Right cardiac atrium (tissue), 5 donors: ENCODE measurements around the gene TTC7B. TPM values are rescaled to one million over a fixed set of nuclear protein-coding genes. Genes with fewer than 3 reads are reported as not detected.
A peak's percentile ranks its signal among the peaks of the same experiment; 100 is the strongest.

ENCODE experiments used
- ATAC-seq, 2 donors: fragments of 200-7000 bp; cut with Tn5 transposase; one replicate each; pipeline versions ENCODE4 v1.8.0 to v1.9.1; 2020; ENCODE audit warnings: moderate library complexity in 2 of 2, mild to moderate bottlenecking in 1 of 2
- DNase-seq, 3 donors: peaks; one replicate each; pipeline ENCODE4 v3.0.0-alpha.2; 2020
- H3K27ac ChIP-seq: one replicate; pipeline ENCODE4 v1.5.1; 2013; ENCODE audit warnings: mild to moderate bottlenecking, low read length, control low read depth, moderate library complexity
- H3K27me3 ChIP-seq: one replicate; pipeline ENCODE4 v1.6.1; 2013; ENCODE audit not compliant: control insufficient read depth, insufficient read depth
- H3K4me1 ChIP-seq: one replicate; pipeline ENCODE4 v1.6.1; 2013; ENCODE audit warnings: low read length; ENCODE audit not compliant: control insufficient read depth, insufficient read depth
- H3K4me3 ChIP-seq: one replicate; pipeline ENCODE4 v1.5.1; 2013; ENCODE audit warnings: low read length, control low read depth
- H3K9me3 ChIP-seq: one replicate; pipeline ENCODE4 v1.6.1; 2013; ENCODE audit warnings: low read length; ENCODE audit not compliant: control insufficient read depth
- WGBS: extraction: QIAGEN DNeasy Blood & Tissue Kit; methylation state at CpG from one replicate; pipeline ENCODE4 v1.1.7; 2013; 5-methylcytosine and 5-hydroxymethylcytosine counted together
- intact Hi-C, 4 donors: fragments of 100-400 bp; cut with DNase I; formaldehyde crosslinking; loops; one replicate each; pipeline versions ENCODE4 v1.11.0 to v1.14.0; 2022 to 2023
- polyA plus RNA-seq: library from polyadenylated mRNA; stranded (reverse); fragments of 200-250 nt; gene quantifications from one replicate; pipeline ENCODE4 v1.2.3, GENCODE V29; 2013
- total RNA-seq, 4 donors: library from RNA; stranded (reverse); fragmentation: NEBNext Ultra II Directional; extraction: Animal tissue kit (Norgen Biotek cat#: 25700); gene quantifications; one replicate each; pipeline ENCODE4 v1.2.1, GENCODE V29; 2021
- donor health status: healthy with polysubstance abuse.
- donor health status: DM: no; HTN: yes; CAD: no.
- donor health status: DM: no; HTN: no; CAD: no.
- donor health status: DM: no; HTN: yes; CAD: no; lungs with severe emphysema.
- donor health status: DM: yes; HTN: yes; CAD: no.

TTC7B gene
- total and polyA plus RNA-seq, 5 donors: 38.1 to 88.7 (median 82.8) TPM

GRCh38 chr14:90566481-90566880 lies 249.7 kb downstream of the TTC7B start:
- no peak overlapping the region for H3K4me3 ChIP-seq
- no peaks in the 10 kb centered on the region for H3K27me3 ChIP-seq
- no peak overlapping the region for H3K27ac ChIP-seq
- H3K4me1 ChIP-seq: no peaks in the 10 kb centered on the region
- DNase-seq: no peak
- no peaks in the 10 kb centered on the region for H3K9me3 ChIP-seq
- WGBS: 93% methylated on average over 4 of the region's 4 CpGs
- ATAC-seq: no peak
- intact Hi-C loops: no loop called here

- no peak for ATAC-seq
- H3K4me1 ChIP-seq: no peaks in the 10 kb centered on the region
- H3K27me3 ChIP-seq: no peaks in the 10 kb centered on the region
- DNase-seq: peak in 1 of 3 donors; percentile 14
- no peak overlapping the region for H3K4me3 ChIP-seq
- no peak overlapping the region for H3K27ac ChIP-seq
- no peaks in the 10 kb centered on the region for H3K9me3 ChIP-seq
- intact Hi-C loops: no loop called here
- WGBS: 93% methylated on average over 4 of the region's 4 CpGs
These were observed 251.7 kb downstream of the TTC7B start for GRCh38 chr14:90564496-90564895.

- Histone ChIP-seq H3K27me3 (no peaks in the 10 kb centered on the region), H3K4me1 (no peaks in the 10 kb centered on the region), H3K27ac (no peak overlapping the region), H3K9me3 (no peaks in the 10 kb centered on the region), H3K4me3 (no peak overlapping the region)
- intact Hi-C loops: no loop called here
- 76% methylated on average over 6 of the region's 6 CpGs for WGBS
- DNase-seq: peak in 2 of 3 donors; percentile 6 to 16
- ATAC-seq: no peak
These were observed 253.6 kb downstream of the TTC7B start for GRCh38 chr14:90562652-90563051.

GRCh38 chr14:90561920-90562319 lies 254.3 kb downstream of the TTC7B start:
- no peaks in the 10 kb centered on the region for H3K4me1 ChIP-seq
- DNase-seq: peak in 1 of 3 donors; percentile 13
- H3K4me3 ChIP-seq: no peak overlapping the region
- H3K27me3 ChIP-seq: no peaks in the 10 kb centered on the region
- no peak for ATAC-seq
- no peak overlapping the region for H3K27ac ChIP-seq
- WGBS: 92% methylated on average over 7 of the region's 7 CpGs
- H3K9me3 ChIP-seq: no peaks in the 10 kb centered on the region
- intact Hi-C loops: no loop called here

GRCh38 chr14:90560991-90561390 lies 255.2 kb downstream of the TTC7B start:
- H3K9me3 ChIP-seq: no peaks in the 10 kb centered on the region
- ATAC-seq (no peak), DNase-seq (peak in 2 of 3 donors; percentile 16)
- no peak overlapping the region for H3K27ac ChIP-seq
- no peaks in the 10 kb centered on the region for H3K4me1 ChIP-seq
- WGBS: 90% methylated on average over 10 of the region's 10 CpGs
- H3K27me3 ChIP-seq: no peaks in the 10 kb centered on the region
- no peak overlapping the region for H3K4me3 ChIP-seq
- intact Hi-C loops: no loop called here

GRCh38 chr14:90560558-90560957 lies 255.7 kb downstream of the TTC7B start:
- intact Hi-C loops: no loop called here
- Histone ChIP-seq H3K4me1 (peaks cover 2% of the 10 kb centered on the region), H3K27ac (no peak overlapping the region), H3K4me3 (no peak overlapping the region), H3K27me3 (no peaks in the 10 kb centered on the region), H3K9me3 (no peaks in the 10 kb centered on the region)
- DNase-seq: no peak
- WGBS: 86% methylated on average over 4 of the region's 4 CpGs
- ATAC-seq: no peak

- H3K4me3 ChIP-seq: no peak overlapping the region
- H3K27me3 ChIP-seq: no peaks in the 10 kb centered on the region
- intact Hi-C loops: no loop called here
- ATAC-seq (no peak), DNase-seq (peak in 2 of 3 donors; percentile 11 to 41)
- WGBS: 91% methylated on average over 16 of the region's 16 CpGs
- H3K27ac ChIP-seq: no peak overlapping the region
- H3K4me1 ChIP-seq: peaks cover 5% of the 10 kb centered on the region
- H3K9me3 ChIP-seq: no peaks in the 10 kb centered on the region
These were observed 256.3 kb downstream of the TTC7B start for GRCh38 chr14:90559811-90560492.

GRCh38 chr14:90558983-90559590 lies 257.1 kb downstream of the TTC7B start:
- H3K9me3 ChIP-seq: no peaks in the 10 kb centered on the region
- H3K4me3 ChIP-seq: no peak overlapping the region
- ATAC-seq (no peak), DNase-seq (peak in 2 of 3 donors; percentile 3 to 32)
- intact Hi-C loops: no loop called here
- H3K27me3 ChIP-seq: no peaks in the 10 kb centered on the region
- 87% methylated on average over 12 of the region's 12 CpGs for WGBS
- H3K27ac ChIP-seq: no peak overlapping the region
- peaks cover 8% of the 10 kb centered on the region for H3K4me1 ChIP-seq

GRCh38 chr14:90558041-90558982 lies 257.9 kb downstream of the TTC7B start:
- WGBS: 77% methylated on average over 30 of the region's 30 CpGs
- peak in 2 of 3 donors; percentile 57 to 66 for DNase-seq
- Histone ChIP-seq H3K27me3 (no peaks in the 10 kb centered on the region), H3K9me3 (no peaks in the 10 kb centered on the region), H3K27ac (no peak overlapping the region), H3K4me1 (peaks cover 8% of the 10 kb centered on the region), H3K4me3 (no peak overlapping the region)
- ATAC-seq: peak in 1 of 2 donors; percentile 55
- intact Hi-C loops: no loop called here

GRCh38 chr14:90557516-90557915 lies 258.7 kb downstream of the TTC7B start:
- Histone ChIP-seq H3K27ac (no peak overlapping the region), H3K4me3 (no peak overlapping the region), H3K9me3 (no peaks in the 10 kb centered on the region), H3K4me1 (peaks cover 8% of the 10 kb centered on the region), H3K27me3 (no peaks in the 10 kb centered on the region)
- DNase-seq: peak in 1 of 3 donors; percentile 30
- intact Hi-C loops: no loop called here
- no peak for ATAC-seq
- WGBS: 92% methylated on average over 7 of the region's 7 CpGs
